HG03558 (cell line): ENCODE data around the gene FAM149A.

Experiments used
- ATAC-seq: cut with Tn5 transposase; IDR thresholded peaks from one replicate; pipeline ENCODE4 v1.9.1; 2021; ENCODE audit warnings: moderate number of reproducible peaks; ENCODE audit not compliant: unreplicated experiment; ENCODE audit errors: extremely low read depth

FAM149A gene

GRCh38 chr4:186151499-186151898 is 47.0 kb downstream of the FAM149A start:
- ATAC-seq = no peak

- no peak for ATAC-seq
These were observed 53.7 kb downstream of the FAM149A start for GRCh38 chr4:186158021-186158813.

- no peak for ATAC-seq
These were observed 54.5 kb downstream of the FAM149A start for GRCh38 chr4:186158966-186159365.

- no peak for ATAC-seq
These were observed 55.1 kb downstream of the FAM149A start for GRCh38 chr4:186159613-186160012.

- ATAC-seq = peak; percentile 96
These were observed 56.6 kb downstream of the FAM149A start for GRCh38 chr4:186161138-186161537.

GRCh38 chr4:186166852-186167512 is 62.5 kb downstream of the FAM149A start:
- ATAC-seq = no peak

- no peak for ATAC-seq
These were observed 63.1 kb downstream of the FAM149A start for GRCh38 chr4:186167605-186168004.

- ATAC-seq = no peak
These were observed 64.2 kb downstream of the FAM149A start for GRCh38 chr4:186168750-186169149.

- ATAC-seq = no peak
These were observed 64.9 kb downstream of the FAM149A start for GRCh38 chr4:186169333-186169944.

- no peak for ATAC-seq
These were observed 65.7 kb downstream of the FAM149A start for GRCh38 chr4:186169945-186170802.

GRCh38 chr4:186170966-186171365 is 66.5 kb downstream of the FAM149A start:
- no peak for ATAC-seq

GRCh38 chr4:186172546-186172945 is 68.0 kb downstream of the FAM149A start:
- ATAC-seq = no peak

- no peak for ATAC-seq
These were observed 83.6 kb downstream of the FAM149A start for GRCh38 chr4:186188107-186188506.

GRCh38 chr4:186189656-186190055 is 85.2 kb downstream of the FAM149A start:
- ATAC-seq = no peak

GRCh38 chr4:186190581-186191199 is 86.2 kb downstream of the FAM149A start:
- peak; percentile 15 for ATAC-seq

- ATAC-seq = peak; percentile 82
These were observed 86.9 kb downstream of the FAM149A start, which contains the start of gene CYP4V2 for GRCh38 chr4:186191200-186192065. Gene CYP4V2 (plus strand): TSS chr4:186191567. CDS start chr4:186191824, 257 bp downstream.

GRCh38 chr4:186192066-186192612 is 87.6 kb downstream of the FAM149A start:
- no peak for ATAC-seq

- ATAC-seq = no peak
These were observed 89.3 kb downstream of the FAM149A start for GRCh38 chr4:186193851-186194250.

- ATAC-seq = no peak
These were observed 91.6 kb downstream of the FAM149A start for GRCh38 chr4:186196063-186196462.
